GM12878 (cell line): ENCODE data around the gene RGS14. TPM values are rescaled to one million over a fixed set of nuclear protein-coding genes. Genes with fewer than 3 reads are reported as not detected.

Experiments used
- ATAC-seq: fragments of 200-7000 bp; cut with Tn5 transposase; 3 replicates; pipeline ENCODE4 v1.9.1; 2020; ENCODE audit warnings: mild to moderate bottlenecking, moderate library complexity
- BruUV-seq: library from RNA; stranded (reverse); fragments of 400-500 nt; replicated peaks from 2 replicates; lab custom pipeline; 2021; lab: Mats Ljungman, UMichigan
- CTCF ChIA-PET: fragments of 300-600 bp; sonication (Branson Sonifier 250); formaldehyde crosslinking; extraction: SDS; loops from one replicate; lab custom pipeline; 2021; ENCODE audit warnings: inconsistent platforms; lab: Yijun Ruan, JAX
- POLR2A ChIA-PET: fragments of 350-600 bp; formaldehyde crosslinking; extraction: SDS; loops from one replicate; lab custom pipeline; 2021; ENCODE audit warnings: inconsistent platforms; lab: Charles Lee
- RAD21 ChIA-PET: fragments of 300-600 bp; sonication (Branson Sonifier 250); formaldehyde crosslinking; loops from one replicate; lab custom pipeline; 2023; ENCODE audit warnings: antibody characterized with exemption; ENCODE audit not compliant: unreplicated experiment; lab: Charles Lee
- SMC1A ChIA-PET: fragments of 300-600 bp; sonication (Branson Sonifier 250); formaldehyde crosslinking; loops from one replicate; lab custom pipeline; 2023; ENCODE audit not compliant: unreplicated experiment, uncharacterized antibody; lab: Charles Lee
- DNase-seq: peaks from one replicate; pipeline ENCODE4 v3.0.0-alpha.2; 2011; ENCODE audit warnings: low read depth, low spot score
- FAIRE-seq: peaks from 3 replicates; lab custom pipeline; 2011; peaks lifted over from hg19 to GRCh38; lab: Jason Lieb, UNC
- H2AFZ ChIP-seq: 2 replicates; pipeline ENCODE4 v1.6.0; 2011; ENCODE audit warnings: low read depth, low read length, control low read depth; ENCODE audit not compliant: control insufficient read depth
- H3K27ac ChIP-seq: 2 replicates; pipeline ENCODE4 v1.5.1; 2011; ENCODE audit warnings: control low read depth; ENCODE audit not compliant: control insufficient read depth, insufficient read depth
- H3K27me3 ChIP-seq, 2 experiments: replicated peaks in 1 of 2; 2 replicates each; pipeline versions ENCODE4 v1.6.0 to v1.6.1; 2011; ENCODE audit warnings: low read length in 1 of 2; ENCODE audit not compliant: control insufficient read depth in 2 of 2, insufficient read depth in 2 of 2
- H3K36me3 ChIP-seq, 2 experiments: 2 replicates each; pipeline ENCODE4 v1.5.1; 2011; ENCODE audit warnings: low read length in 1 of 2; ENCODE audit not compliant: control insufficient read depth in 2 of 2, insufficient read depth in 2 of 2
- H3K4me1 ChIP-seq: 2 replicates; pipeline ENCODE4 v1.6.1; 2011; ENCODE audit warnings: mild to moderate bottlenecking, low read length, moderate library complexity, mixed read lengths; ENCODE audit not compliant: control insufficient read depth, insufficient read depth
- H3K4me2 ChIP-seq: 2 replicates; pipeline ENCODE4 v1.6.0; 2011; ENCODE audit warnings: control low read depth; ENCODE audit not compliant: control insufficient read depth, insufficient read depth
- H3K4me3 ChIP-seq: fragments of 200-600 bp; sonication (generic); 2 replicates; pipeline ENCODE4 v1.5.1; 2016
- H3K79me2 ChIP-seq: 2 replicates; pipeline ENCODE4 v1.6.0; 2011; ENCODE audit warnings: low read length; ENCODE audit not compliant: control insufficient read depth, insufficient read depth
- H3K9ac ChIP-seq: 2 replicates; pipeline ENCODE4 v1.8.0; 2011; ENCODE audit warnings: low read length, control low read depth, mixed read lengths; ENCODE audit not compliant: control insufficient read depth, insufficient read depth
- H3K9me3 ChIP-seq: replicated peaks from 3 replicates; pipeline ENCODE4 v1.5.1; 2011; ENCODE audit warnings: mild to moderate bottlenecking, low read length; ENCODE audit not compliant: control insufficient read depth, insufficient read depth
- H4K20me1 ChIP-seq: 2 replicates; pipeline ENCODE4 v1.6.0; 2011; ENCODE audit not compliant: control insufficient read depth, insufficient read depth
- BACH1 ChIP-seq: fragments of 450-650 bp; IDR thresholded peaks from 2 replicates; pipeline ENCODE4 v1.6.1; 2017; ENCODE audit warnings: mild to moderate bottlenecking, borderline replicate concordance
- EZH2 ChIP-seq: IDR thresholded peaks from 2 replicates; pipeline ENCODE4 v1.6.1; 2012; ENCODE audit warnings: low read depth, mild to moderate bottlenecking, control low read depth, inconsistent platforms, low read length, borderline replicate concordance; ENCODE audit not compliant: control insufficient read depth
- GABPA ChIP-seq: IDR thresholded peaks from 2 replicates; pipeline ENCODE4 v1.6.1; 2014; ENCODE audit warnings: antibody characterized with exemption, low read depth, mild to moderate bottlenecking, inconsistent platforms
- SREBF2 ChIP-seq: IDR thresholded peaks from 2 replicates; pipeline ENCODE4 v1.6.1; 2012; ENCODE audit warnings: mild to moderate bottlenecking, low read length
- TCF3 ChIP-seq: IDR thresholded peaks from 2 replicates; pipeline ENCODE4 v1.6.1; 2012; ENCODE audit warnings: low read depth, mild to moderate bottlenecking, low read length, borderline replicate concordance; ENCODE audit not compliant: insufficient read depth
- WGBS: methylation state at CpG from one replicate; pipeline ENCODE4 v1.1.6; 2016; ENCODE audit warnings: low lambda C conversion rate; ENCODE audit not compliant: insufficient replicate concordance, insufficient coverage; ENCODE audit errors: missing lambda C conversion rate; 5-methylcytosine and 5-hydroxymethylcytosine counted together
- in situ Hi-C: fragments of 300-500 bp; cut with MboI; formaldehyde crosslinking; loops from 9 replicates; pipeline ENCODE4 v1.14.3; 2018; ENCODE audit warnings: mixed read lengths
- intact Hi-C: fragments of 100-400 bp; cut with micrococcal nuclease; formaldehyde crosslinking; loops from one replicate; pipeline ENCODE4 v1.14.2; 2022; ENCODE audit not compliant: unreplicated experiment
- polyA plus RNA-seq, 11 experiments: library from polyadenylated mRNA; depleted of rRNA in 4 of 11; unstranded in 6 of 11; stranded (reverse) in 5 of 11; fragments of >200 nt; fragmentation: Nextera tagmentation in 4 of 11; fragmentation: Illumina TruSeq in 1 of 11; extraction: Ambion mirVana in 4 of 11; extraction: Trizol in 1 of 11; gene quantifications; 1 replicate in 1 of 11; 2 replicates in 10 of 11; pipeline versions ENCODE4 v1.2.1 to v1.2.3, GENCODE V29; 2011 to 2016; ENCODE audit warnings: inconsistent platforms in 2 of 11, missing spikeins in 2 of 11, low read depth in 1 of 11
- total RNA-seq, 4 experiments: library from RNA; depleted of rRNA in 3 of 4; stranded (reverse); fragments of >200 nt in 3 of 4; fragmentation: Illumina TruSeq in 1 of 4; extraction: Trizol in 1 of 4; gene quantifications; 2 replicates each; pipeline versions ENCODE4 v1.2.1 to v1.2.3, GENCODE V29; 2013 to 2021

The RGS14 gene
- total and polyA plus RNA-seq, 10 of the 15 experiments (the other 5 are each of a cell fraction or from before 2014, with no cell fraction given) = 0.19 to 88.7 (median 54.8) TPM

DNA sequence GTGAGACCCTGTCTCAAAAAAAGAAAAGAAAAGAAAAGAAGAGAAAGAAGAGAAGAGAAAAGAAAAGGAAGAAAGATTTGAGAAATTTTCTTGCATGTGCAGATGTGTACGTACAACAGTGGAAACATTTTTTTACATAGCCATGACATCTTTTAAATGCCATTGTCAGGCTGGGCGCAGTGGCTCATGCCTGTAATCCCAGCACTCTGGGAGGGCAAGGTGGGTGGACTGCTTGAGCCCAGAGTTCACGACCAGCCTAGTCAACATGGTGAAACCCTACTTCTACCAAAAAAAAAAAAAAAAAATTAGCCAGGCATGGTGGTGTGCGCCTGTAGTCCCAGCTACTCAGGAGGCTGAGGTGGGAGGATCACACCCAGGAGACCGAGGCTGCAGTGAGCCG lies 12.8 kb upstream of the RGS14 start:
- no peak for TF ChIP-seq GABPA
- TF ChIP-seq EZH2 = no peak
- Histone ChIP-seq H3K36me3 (peaks cover 0 to 17% of the 10 kb centered on the region in 2 experiments; a peak in 2 of 4 replicates), H3K4me3 (no peak overlapping the region), H3K9ac (no peak overlapping the region), H3K9me3 (no peaks in the 10 kb centered on the region; the same call in 1 of the 3 replicates), H3K4me2 (no peak overlapping the region), H3K4me1 (peaks cover 6% of the 10 kb centered on the region), H2AFZ (no peak overlapping the region), H3K27ac (no peak overlapping the region), H3K27me3 (no peaks in the 10 kb centered on the region), H3K79me2 (peaks cover 52% of the 10 kb centered on the region), H4K20me1 (0 out of 2 replicates have a peak, but pooled peaks cover 3% of the 10 kb centered on the region)
- ATAC-seq = no peak
- intact Hi-C loops = no loop called here
- WGBS = 97% methylated on average over 5 of the region's 6 CpGs
- BruUV-seq = no TSS peak
- ChIA-PET POLR2A (interaction anchor here (0.7 kb wide), 1 partner anchor 166 kb away, joined by 3 read pairs; no protein-coding TSS in a partner anchor), CTCF (interaction anchor here (2.1 to 2.9 kb wide), 2 partner anchors 35 to 44 kb away, joined by 4 to 13 read pairs; no protein-coding TSS in a partner anchor), SMC1A (no interaction called here), RAD21 (interaction anchor here (0.7 kb wide), 1 partner anchor 38 kb away, joined by 3 read pairs; no protein-coding TSS in a partner anchor)
- in situ Hi-C loops = no loop called here
- no peak for DNase-seq
- FAIRE-seq = no peak

DNA sequence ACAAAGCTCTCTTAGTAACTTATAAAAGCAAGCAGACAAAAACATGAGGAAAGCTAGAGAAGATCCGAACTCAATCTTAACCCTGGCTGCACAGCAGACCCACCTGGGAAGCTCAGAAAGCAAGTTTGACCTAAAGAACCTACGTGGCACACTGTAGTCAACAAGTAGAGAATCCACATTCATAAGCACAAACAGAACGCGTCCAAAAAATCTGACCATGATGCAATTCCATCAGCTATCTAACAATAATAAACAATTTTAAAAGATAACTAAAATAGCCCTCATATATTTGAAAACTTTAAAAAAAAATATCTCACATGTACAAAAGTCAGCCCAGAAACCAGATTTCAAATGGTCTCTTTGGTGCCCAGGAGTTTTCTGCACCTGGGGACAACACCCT lies 10.9 kb upstream of the RGS14 start:
- Histone ChIP-seq H2AFZ (no peak overlapping the region), H4K20me1 (0 out of 2 replicates have a peak, but pooled peaks cover 3% of the 10 kb centered on the region), H3K27ac (no peak overlapping the region), H3K4me1 (peaks cover 10% of the 10 kb centered on the region), H3K27me3 (no peaks in the 10 kb centered on the region), H3K4me3 (peak overlapping the region; percentile 53), H3K9ac (0 out of 2 replicates have a peak overlapping the region, but pooled peaks have one; percentile 5), H3K9me3 (no peaks in the 10 kb centered on the region), H3K4me2 (peak overlapping the region; percentile 53; the same call in 1 of the 2 replicates), H3K79me2 (peaks cover 62% of the 10 kb centered on the region), H3K36me3 (peaks cover 0 to 13% of the 10 kb centered on the region in 2 experiments; a peak in 2 of 4 replicates)
- ChIA-PET RAD21 (interaction anchor here (0.8 to 1.2 kb wide), 3 partner anchors 22 to 28 kb away, joined by 3 to 4 read pairs (median 3); no protein-coding TSS in a partner anchor), POLR2A (interaction anchor here (0.5 to 1.1 kb wide), 3 partner anchors 12 to 83 kb away, joined by 3 to 5 read pairs (median 3); no protein-coding TSS in a partner anchor), SMC1A (interaction anchor here (0.6 to 2.0 kb wide), 9 partner anchors 9 to 44 kb away, joined by 3 to 7 read pairs (median 3); no protein-coding TSS in a partner anchor), CTCF (interaction anchor here (0.8 to 2.9 kb wide), 8 partner anchors 22 to 233 kb away, joined by 3 to 13 read pairs (median 4); no protein-coding TSS in a partner anchor)
- intact Hi-C loops = no loop called here
- in situ Hi-C loops = no loop called here
- TF ChIP-seq SREBF2 (no peak), BACH1 (no peak), TCF3 (no peak)
- 88% methylated on average over 4 of the region's 4 CpGs for WGBS
- no TSS peak for BruUV-seq
- DNase-seq (no peak), FAIRE-seq (no peak), ATAC-seq (no peak)
